GM12865 (cell line): ENCODE measurements around the gene DENND5B.
"Not testable (repeated sequence)": the region's sequence is repeated elsewhere in the genome, so short reads cannot be mapped to it uniquely, and the experiment has no call there.

Experiments
- DNase-seq: peaks from one replicate; pipeline ENCODE4 v3.0.0; 2010; ENCODE audit warnings: low read depth
- H3K4me3 ChIP-seq: 2 replicates; pipeline ENCODE4 v1.5.1; 2011; ENCODE audit warnings: mild to moderate bottlenecking, low read depth, low read length, control low read depth
- TF ChIP-seq, protein P1 (sequence below): IDR thresholded peaks from 2 replicates; pipeline ENCODE4 v1.5.1; 2011; ENCODE audit warnings: low read length, control low read depth, low read depth, inconsistent platforms; ENCODE audit not compliant: insufficient read depth; ENCODE audit errors: missing control alignments

DENND5B gene

DNA sequence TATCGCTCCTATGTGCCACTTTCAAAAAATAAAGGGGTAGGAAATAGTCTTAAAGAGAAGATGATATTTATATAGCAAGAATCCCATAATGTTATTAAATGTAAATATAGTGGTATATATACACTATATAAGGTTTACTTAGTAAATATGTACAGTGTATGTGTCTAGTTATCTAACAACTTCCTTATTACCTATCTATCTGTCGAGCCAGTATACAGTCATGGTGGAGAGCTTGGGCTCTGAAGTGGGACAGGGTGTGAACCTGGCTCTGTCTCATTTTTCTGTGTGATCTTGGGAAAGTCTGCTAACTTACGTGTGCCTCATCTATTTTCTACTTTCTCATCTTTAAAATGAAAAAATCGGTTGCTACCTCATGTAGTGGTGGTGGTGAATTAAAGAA, 202.2 kb downstream of the DENND5B start:
- no peak for DNase-seq
- TF ChIP-seq, protein P1, sequence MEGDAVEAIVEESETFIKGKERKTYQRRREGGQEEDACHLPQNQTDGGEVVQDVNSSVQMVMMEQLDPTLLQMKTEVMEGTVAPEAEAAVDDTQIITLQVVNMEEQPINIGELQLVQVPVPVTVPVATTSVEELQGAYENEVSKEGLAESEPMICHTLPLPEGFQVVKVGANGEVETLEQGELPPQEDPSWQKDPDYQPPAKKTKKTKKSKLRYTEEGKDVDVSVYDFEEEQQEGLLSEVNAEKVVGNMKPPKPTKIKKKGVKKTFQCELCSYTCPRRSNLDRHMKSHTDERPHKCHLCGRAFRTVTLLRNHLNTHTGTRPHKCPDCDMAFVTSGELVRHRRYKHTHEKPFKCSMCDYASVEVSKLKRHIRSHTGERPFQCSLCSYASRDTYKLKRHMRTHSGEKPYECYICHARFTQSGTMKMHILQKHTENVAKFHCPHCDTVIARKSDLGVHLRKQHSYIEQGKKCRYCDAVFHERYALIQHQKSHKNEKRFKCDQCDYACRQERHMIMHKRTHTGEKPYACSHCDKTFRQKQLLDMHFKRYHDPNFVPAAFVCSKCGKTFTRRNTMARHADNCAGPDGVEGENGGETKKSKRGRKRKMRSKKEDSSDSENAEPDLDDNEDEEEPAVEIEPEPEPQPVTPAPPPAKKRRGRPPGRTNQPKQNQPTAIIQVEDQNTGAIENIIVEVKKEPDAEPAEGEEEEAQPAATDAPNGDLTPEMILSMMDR, result no peak
- no peak overlapping the region for H3K4me3 ChIP-seq

DNA sequence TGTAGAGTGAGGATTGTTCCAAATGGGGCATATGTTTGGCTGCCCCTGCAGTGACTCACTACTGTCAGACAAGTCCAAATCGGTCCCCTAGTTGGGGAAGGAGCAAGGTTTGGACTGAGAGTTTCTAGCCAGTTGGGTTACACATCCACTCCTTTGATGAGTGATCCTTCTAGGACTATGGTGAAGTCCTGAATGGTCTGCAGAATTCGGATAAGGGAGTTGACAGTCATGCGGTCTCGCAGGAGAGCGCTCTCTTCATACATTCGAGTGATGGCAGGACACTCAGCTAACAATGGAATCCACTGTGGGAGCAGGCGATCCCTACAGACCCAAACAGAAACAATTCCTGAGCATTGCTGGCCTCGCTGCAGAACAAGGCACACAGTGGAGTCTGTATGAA, 203.5 kb downstream of the DENND5B start:
- no peak for DNase-seq
- H3K4me3 ChIP-seq, result no peak overlapping the region
- TF ChIP-seq, protein P1, result no peak

DNA sequence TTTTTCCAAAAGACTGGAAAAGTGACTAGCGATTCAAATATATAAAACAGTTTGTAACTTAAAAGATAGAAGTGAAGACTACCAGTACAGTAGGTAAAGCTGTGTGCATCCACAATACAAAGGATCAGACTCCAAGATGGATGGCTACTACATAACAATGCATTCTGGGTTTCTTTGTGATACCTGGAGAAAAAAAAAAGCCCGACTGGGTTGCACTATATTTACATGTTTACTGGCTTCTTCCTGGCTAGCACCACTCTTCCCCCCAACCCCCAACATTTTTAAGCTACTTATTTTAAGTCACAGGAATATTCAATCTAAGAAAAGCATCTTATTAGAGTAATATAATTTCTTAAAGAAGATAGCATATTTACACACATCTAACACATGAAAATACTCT, 203.9 kb downstream of the DENND5B start:
- H3K4me3 ChIP-seq, result no peak overlapping the region
- DNase-seq, result no peak
- TF ChIP-seq, protein P1, result no peak

DNA sequence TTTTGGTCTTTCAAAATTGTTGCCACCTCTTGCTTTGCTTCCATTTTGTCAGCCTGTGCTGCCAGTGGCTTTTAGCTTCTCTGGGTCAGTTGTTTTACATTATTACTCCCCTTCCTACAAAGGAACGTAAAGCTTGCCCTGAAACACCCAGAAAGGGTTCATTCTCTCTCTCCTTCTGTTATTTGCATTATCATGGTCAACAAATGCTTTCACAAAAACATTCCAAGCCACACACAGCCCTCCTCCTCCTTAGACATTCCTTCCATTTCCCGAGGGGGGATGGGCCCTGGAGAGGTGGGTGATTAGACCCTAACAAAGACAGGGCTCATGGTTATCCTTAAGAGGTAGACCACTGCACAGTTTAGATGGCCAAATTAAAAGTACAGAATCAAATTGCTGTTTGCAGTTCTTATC, 204.6 kb downstream of the DENND5B start:
- TF ChIP-seq, protein P1, result no peak
- no peak overlapping the region for H3K4me3 ChIP-seq
- no peak for DNase-seq

DNA sequence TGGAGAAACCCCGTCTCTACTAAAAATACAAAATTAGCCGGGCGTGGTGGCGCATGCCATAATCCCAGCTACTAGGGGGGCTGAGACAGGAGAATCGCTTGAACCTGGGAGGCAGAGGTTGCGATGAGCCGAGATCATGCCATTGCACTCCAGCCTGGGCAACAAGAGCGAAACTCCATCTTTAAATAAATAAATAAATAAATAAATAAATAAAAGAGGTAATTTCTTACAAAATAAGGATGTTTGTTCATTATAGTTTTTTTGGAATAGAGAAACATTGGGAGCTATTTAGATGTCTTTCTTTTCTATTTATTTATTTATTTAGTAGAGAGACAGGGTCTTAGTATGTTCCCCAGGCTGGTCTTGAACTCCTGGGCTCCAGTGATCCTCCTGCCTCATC, 213.7 kb downstream of the DENND5B start:
- DNase-seq, H3K4me3 ChIP-seq: not testable (repeated sequence)

DNA sequence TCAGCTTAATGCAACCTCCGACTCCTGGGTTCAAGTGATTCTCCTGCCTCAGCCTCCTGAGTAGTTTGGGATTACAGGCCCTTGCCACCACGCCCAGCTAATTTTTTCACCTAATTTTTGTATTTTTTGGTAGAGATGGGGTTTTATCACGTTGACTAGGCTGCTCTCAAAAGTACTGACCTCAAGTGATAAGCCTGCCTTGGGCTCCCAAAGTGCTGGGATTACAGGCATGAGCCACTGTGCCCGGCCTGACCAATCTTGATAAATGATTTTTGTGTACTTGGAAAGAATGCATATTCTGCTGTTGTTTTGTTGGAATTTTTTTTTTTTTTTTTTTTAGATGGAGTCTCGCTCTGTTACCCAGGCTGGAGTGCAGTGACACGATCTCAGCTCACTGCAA, 215.5 kb downstream of the DENND5B start:
- H3K4me3 ChIP-seq, DNase-seq: not testable (repeated sequence)

DNA sequence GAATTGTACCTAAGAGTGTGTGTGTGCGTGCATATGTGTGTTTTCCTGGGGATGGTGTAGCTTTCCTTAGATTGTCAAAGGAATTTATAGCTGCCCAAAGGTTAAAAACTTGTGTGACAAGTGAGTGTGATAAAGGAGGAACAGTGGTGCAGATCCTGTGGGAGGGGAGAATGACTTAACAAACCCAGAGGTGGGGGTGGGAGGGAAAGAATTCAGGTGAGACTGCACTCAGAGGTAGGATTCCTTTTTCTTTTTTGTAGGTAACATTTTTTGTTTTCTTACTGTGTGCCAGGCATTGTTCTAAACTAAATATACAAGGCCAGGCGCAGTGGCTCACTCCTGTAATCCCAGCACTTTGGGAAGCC, 219.7 kb downstream of the DENND5B start:
- H3K4me3 ChIP-seq, result no peak overlapping the region
- TF ChIP-seq, protein P1, result no peak
- no peak for DNase-seq

DNA sequence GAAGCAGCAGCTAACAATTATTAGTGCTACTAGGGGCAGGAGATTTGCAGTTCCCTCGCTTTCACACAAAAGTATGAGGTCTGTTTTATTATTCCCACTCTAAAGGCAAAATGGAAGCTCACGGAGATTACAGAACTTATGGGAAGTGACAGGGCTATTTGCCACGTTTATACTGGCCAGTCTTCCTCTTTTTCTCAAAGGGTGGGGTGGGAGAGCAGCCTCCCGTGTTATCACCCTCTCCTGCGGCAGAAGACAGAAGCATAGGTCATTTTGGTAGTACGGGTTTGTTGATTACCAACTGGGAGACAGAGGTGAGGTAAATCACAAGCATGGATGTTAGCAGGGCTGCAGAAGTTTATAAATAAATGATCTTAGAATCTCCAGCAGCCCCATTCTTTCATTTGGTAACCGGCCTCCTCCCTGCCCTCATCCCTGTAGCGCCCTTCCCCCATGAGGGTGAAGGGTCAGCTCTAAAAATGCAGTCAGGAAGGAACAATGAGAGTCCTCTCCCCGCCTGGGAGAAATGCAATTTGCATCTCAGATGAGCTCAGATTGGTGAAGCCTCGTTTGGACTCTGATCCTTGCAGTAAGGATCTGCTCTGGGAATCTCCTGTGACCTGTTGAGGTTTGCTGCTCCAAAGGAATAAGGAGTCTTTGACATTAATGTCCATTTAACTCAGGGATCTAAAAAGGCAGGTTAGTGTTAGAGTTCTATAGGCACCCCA, 220.2 kb downstream of the DENND5B start:
- H3K4me3 ChIP-seq, result no peak overlapping the region
- no peak for DNase-seq
- TF ChIP-seq, protein P1, result no peak
